ENCODE data around the gene SCUBE1. TPM values are rescaled to one million over a fixed set of nuclear protein-coding genes. Genes with fewer than 3 reads are reported as not detected.

The SCUBE1 gene
- total and polyA plus RNA-seq, 2 of the 8 experiments (the other 6 are each of a cell fraction or from before 2014, with no cell fraction given), result 2.3 to 4.9 TPM

DNA sequence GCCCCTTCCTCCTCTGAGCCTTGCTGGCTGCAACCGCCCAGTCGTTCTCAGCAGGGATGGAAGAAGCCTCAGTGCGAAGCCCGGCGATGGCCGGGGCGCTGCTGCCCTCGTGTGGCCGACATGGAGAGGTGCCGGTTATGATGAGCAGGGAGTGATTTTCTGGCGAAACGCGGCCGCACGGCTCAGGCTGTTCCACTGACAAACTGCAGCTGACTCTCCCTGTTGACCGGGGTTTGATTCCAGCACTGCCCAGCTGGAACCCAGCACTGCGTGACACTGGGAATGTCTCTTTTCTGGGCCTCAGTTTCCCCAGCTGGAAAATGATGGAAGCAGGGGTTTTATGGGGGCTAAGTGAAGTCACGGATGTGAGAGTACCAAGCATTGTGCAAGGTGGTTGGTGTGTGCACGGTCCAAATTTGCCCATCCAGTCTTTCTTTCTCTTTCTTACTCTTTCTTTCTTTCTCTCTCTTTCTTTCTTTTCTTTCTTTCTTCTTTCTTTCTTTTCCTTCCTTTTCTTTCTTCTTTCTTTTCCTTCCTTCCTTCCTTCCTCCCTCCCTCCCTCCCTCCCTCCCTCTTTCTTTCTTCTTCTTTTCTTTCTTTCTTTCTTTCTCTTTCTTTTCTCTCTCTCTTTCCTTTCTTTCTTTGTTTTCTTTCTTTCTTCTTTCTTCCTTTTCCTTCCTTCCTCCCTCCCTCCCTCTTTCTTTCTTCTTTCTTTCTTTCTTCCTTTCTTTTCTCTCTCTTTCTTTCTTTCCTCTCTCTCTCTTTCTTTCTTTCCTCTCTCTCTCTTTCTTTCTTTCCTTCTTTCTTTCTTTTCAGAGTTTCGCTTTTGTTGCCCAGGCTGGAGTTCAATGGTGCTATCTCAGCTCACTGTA, 42.8 kb upstream of the SCUBE1 start:
- Histone ChIP-seq H3K14ac (ENCODE audit: insufficient read length) (no peak overlapping the region), H4K8ac (ENCODE audit: extremely low read depth, insufficient read depth, low read length) (peak overlapping the region; percentile 30; the same call in 1 of the 2 replicates), H3K27me3 (replicated peaks in 1 of 4; ENCODE audit: control insufficient read depth in 3 of 4, extremely low read depth in 1 of 4, insufficient read depth in 3 of 4, low read length in 3 of 4) (peaks cover 0 to 12% (median 3%) of the 10 kb centered on the region in 4 experiments; a peak in 5 of 7 replicates), H3K4ac (replicated peaks; ENCODE audit: insufficient read length, low read depth, low read length) (no peak overlapping the region), H3K4me1 (replicated peaks in 1 of 4; ENCODE audit: control insufficient read depth in 3 of 4, insufficient read depth in 4 of 4, low read length in 3 of 4) (peaks cover 0 to 9% (median 2%) of the 10 kb centered on the region in 4 experiments; a peak in 3 of 7 replicates), H3K9me3 (ENCODE audit: insufficient read depth in 2 of 2, low read depth in 1 of 2, low read length in 1 of 2) (no peaks in the 10 kb centered on the region), H3K18ac (ENCODE audit: extremely low read depth, low read length) (0 out of 2 replicates have a peak overlapping the region, but pooled peaks have one; percentile 57), H4K20me1 (replicated peaks in 1 of 2; ENCODE audit: control insufficient read depth in 1 of 2, insufficient read depth in 2 of 2, low read length in 2 of 2) (no peaks in the 10 kb centered on the region), H3K27ac (ENCODE audit: low read depth, low read length) (no peak overlapping the region), H4K91ac (replicated peaks; ENCODE audit: insufficient read length, low read length) (no peak overlapping the region), H3K23me2 (ENCODE audit: low read depth, low read length) (no peaks in the 10 kb centered on the region), H3K9ac (replicated peaks in 1 of 4; ENCODE audit: extremely low read depth in 1 of 4, low read depth in 3 of 4, low read length in 3 of 4) (no peak overlapping the region), H3K79me2 (ENCODE audit: control insufficient read depth in 1 of 2, insufficient read depth in 2 of 2, low read length in 2 of 2) (no peaks in the 10 kb centered on the region), H3K36me3 (ENCODE audit: control insufficient read depth in 2 of 4, insufficient read depth in 4 of 4, low read length in 3 of 4) (no peaks in the 10 kb centered on the region), H3K4me3 (ENCODE audit: extremely low read depth in 1 of 4, insufficient read depth in 2 of 4, low read depth in 3 of 4, low read length in 4 of 4) (no peak overlapping the region), H2BK12ac (ENCODE audit: low read depth, low read length) (no peak overlapping the region), H2BK15ac (ENCODE audit: low read length) (no peak overlapping the region), H2AFZ (ENCODE audit: low read length) (peak overlapping the region; percentile 97), H2AK5ac (ENCODE audit: low read depth, low read length) (no peak overlapping the region), H3K56ac (replicated peaks; ENCODE audit: insufficient read length, low read depth, low read length) (no peak overlapping the region), H3K23ac (ENCODE audit: insufficient read length) (no peak overlapping the region), H3K4me2 (ENCODE audit: insufficient read depth in 1 of 2, low read depth in 2 of 2, low read length in 2 of 2) (peak overlapping the region in 1 of 2 experiments; percentile 54; a peak in 3 of 4 replicates), H4K5ac (ENCODE audit: insufficient read length, low read depth, low read length) (no peak overlapping the region), H2BK5ac (ENCODE audit: low read depth, low read length) (no peak overlapping the region), H2BK120ac (replicated peaks; ENCODE audit: low read depth, low read length) (no peak overlapping the region), H2BK20ac (ENCODE audit: low read length) (no peak overlapping the region), H3K79me1 (ENCODE audit: low read depth, low read length) (no peaks in the 10 kb centered on the region)
- POLR2A ChIA-PET (ENCODE audit: partially characterized antibody), result interaction anchor here (1.5 kb wide), 1 partner anchor 113 kb away, joined by 4 read pairs; no protein-coding TSS in a partner anchor
- WGBS, 2 experiments (ENCODE audit: extremely low coverage in 1 of 2, insufficient coverage in 1 of 2, insufficient read length in 1 of 2, insufficient replicate concordance in 2 of 2, low coverage in 1 of 2, low lambda C conversion rate in 2 of 2, missing lambda C conversion rate in 1 of 2), result 17% methylated on average over 19 of the region's 20 CpGs; no CpG with 5 or more reads in 1 of the 2 experiments
- FAIRE-seq, result peak; percentile 36
- CTCF ChIA-PET (ENCODE audit: partially characterized antibody), result interaction anchor here (0.6 to 14.7 kb wide), 48 partner anchors 9 to 497 kb away, joined by 3 to 257 read pairs (median 4); no protein-coding TSS in a partner anchor
- DNase-seq (ENCODE audit: low read depth in 1 of 2, low spot score in 2 of 2), result peak; percentile 53 to 90
- TF ChIP-seq SIN3A (conservative IDR thresholded peaks at IDR 0.05 in 1 of 2, IDR thresholded peaks at IDR 0.05 in 1 of 2; ENCODE audit: low read depth in 1 of 2, low read length in 2 of 2) (0 out of 4 replicates have a peak, but pooled peaks of 1 of the 2 experiments have one; percentile 38), NANOG (IDR thresholded peaks at IDR 0.05; ENCODE audit: insufficient read depth, low read depth, low read length, poor library complexity, severe bottlenecking) (no peak), SP1 (IDR thresholded peaks at IDR 0.05; ENCODE audit: low read depth, low read length) (no peak), SIX5 (IDR thresholded peaks at IDR 0.05; ENCODE audit: low read depth, low read length) (no peak), EP300 (IDR thresholded peaks at IDR 0.05; ENCODE audit: borderline replicate concordance in 1 of 2, low read depth in 2 of 2, low read length in 2 of 2) (no peak), HDAC6 (IDR thresholded peaks at IDR 0.05; ENCODE audit: low read depth, low read length) (no peak), RNF2 (IDR thresholded peaks at IDR 0.05; ENCODE audit: borderline replicate concordance, low read depth, low read length, missing control alignments, poor library complexity, severe bottlenecking) (no peak), SP4 (IDR thresholded peaks at IDR 0.05; ENCODE audit: low read length) (no peak), TCF12 (IDR thresholded peaks at IDR 0.05; ENCODE audit: low read depth, low read length) (no peak), YY1 (IDR thresholded peaks at IDR 0.05; ENCODE audit: low read depth, low read length) (0 out of 2 replicates have a peak, but pooled peaks have one; percentile 52)
